HUES6 (cell line): Measurements from ENCODE around the gene AFF3.

ENCODE experiments used
- H3K27ac ChIP-seq: 2 replicates; pipeline ENCODE4 v1.7.0; 2013; ENCODE audit warnings: low read depth, mild to moderate bottlenecking, low read length, inconsistent platforms
- H3K27me3 ChIP-seq: 2 replicates; pipeline ENCODE4 v1.6.1; 2013; ENCODE audit warnings: low read length; ENCODE audit not compliant: control insufficient read depth, insufficient read depth
- H3K36me3 ChIP-seq: 2 replicates; pipeline ENCODE4 v1.6.1; 2013; ENCODE audit warnings: low read length; ENCODE audit not compliant: control insufficient read depth, insufficient read depth
- H3K4me1 ChIP-seq: 2 replicates; pipeline ENCODE4 v1.6.1; 2013; ENCODE audit warnings: low read length; ENCODE audit not compliant: control insufficient read depth, insufficient read depth
- H3K4me3 ChIP-seq: 2 replicates; pipeline ENCODE4 v1.5.1; 2013; ENCODE audit warnings: low read depth, low read length
- H3K9ac ChIP-seq: one replicate; pipeline ENCODE4 v1.6.1; 2013; ENCODE audit warnings: mild to moderate bottlenecking, low read length
- H3K9me3 ChIP-seq: 2 replicates; pipeline ENCODE4 v1.6.1; 2013; ENCODE audit warnings: low read depth, low read length; ENCODE audit not compliant: control insufficient read depth, insufficient read depth

Gene AFF3, protein sequence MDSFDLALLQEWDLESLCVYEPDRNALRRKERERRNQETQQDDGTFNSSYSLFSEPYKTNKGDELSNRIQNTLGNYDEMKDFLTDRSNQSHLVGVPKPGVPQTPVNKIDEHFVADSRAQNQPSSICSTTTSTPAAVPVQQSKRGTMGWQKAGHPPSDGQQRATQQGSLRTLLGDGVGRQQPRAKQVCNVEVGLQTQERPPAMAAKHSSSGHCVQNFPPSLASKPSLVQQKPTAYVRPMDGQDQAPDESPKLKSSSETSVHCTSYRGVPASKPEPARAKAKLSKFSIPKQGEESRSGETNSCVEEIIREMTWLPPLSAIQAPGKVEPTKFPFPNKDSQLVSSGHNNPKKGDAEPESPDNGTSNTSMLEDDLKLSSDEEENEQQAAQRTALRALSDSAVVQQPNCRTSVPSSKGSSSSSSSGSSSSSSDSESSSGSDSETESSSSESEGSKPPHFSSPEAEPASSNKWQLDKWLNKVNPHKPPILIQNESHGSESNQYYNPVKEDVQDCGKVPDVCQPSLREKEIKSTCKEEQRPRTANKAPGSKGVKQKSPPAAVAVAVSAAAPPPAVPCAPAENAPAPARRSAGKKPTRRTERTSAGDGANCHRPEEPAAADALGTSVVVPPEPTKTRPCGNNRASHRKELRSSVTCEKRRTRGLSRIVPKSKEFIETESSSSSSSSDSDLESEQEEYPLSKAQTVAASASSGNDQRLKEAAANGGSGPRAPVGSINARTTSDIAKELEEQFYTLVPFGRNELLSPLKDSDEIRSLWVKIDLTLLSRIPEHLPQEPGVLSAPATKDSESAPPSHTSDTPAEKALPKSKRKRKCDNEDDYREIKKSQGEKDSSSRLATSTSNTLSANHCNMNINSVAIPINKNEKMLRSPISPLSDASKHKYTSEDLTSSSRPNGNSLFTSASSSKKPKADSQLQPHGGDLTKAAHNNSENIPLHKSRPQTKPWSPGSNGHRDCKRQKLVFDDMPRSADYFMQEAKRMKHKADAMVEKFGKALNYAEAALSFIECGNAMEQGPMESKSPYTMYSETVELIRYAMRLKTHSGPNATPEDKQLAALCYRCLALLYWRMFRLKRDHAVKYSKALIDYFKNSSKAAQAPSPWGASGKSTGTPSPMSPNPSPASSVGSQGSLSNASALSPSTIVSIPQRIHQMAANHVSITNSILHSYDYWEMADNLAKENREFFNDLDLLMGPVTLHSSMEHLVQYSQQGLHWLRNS (N-terminal part only)

DNA sequence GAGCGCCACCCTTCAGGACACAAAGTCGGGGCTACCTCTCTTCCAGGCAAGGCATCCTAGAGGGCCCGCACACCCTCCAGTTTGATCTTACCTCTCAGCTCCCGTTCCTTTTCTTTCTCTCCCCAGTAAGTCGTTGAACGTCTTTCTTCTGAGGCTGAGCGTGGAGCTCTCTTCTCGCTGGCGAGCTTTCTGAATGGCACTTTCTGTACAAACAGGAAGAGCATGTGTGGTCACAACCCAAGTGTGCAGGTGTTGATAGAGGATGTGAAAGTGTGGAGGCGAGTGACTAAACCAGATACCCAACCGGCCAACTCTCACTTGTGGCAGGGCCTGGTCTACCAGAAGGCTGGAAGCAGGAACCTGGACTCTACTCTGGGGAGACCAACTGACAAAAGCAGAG lies at the start of gene AFF3:
TSS of gene AFF3 (minus strand) at position 198 of the 400 bp plus-strand sequence. CDS start 38,136 bp downstream, outside the sequence.
- H3K27me3 ChIP-seq, result peaks cover 21% of the 10 kb centered on the region; the same call in 1 of the 2 replicates
- no peak within 1 kb of the TSS for H3K4me3 ChIP-seq
- H3K9ac ChIP-seq, result no peak within 1 kb of the TSS
- no peaks in the 10 kb centered on the region for H3K4me1 ChIP-seq
- no peaks in the 10 kb centered on the region for H3K9me3 ChIP-seq
- H3K27ac ChIP-seq, result no peak within 1 kb of the TSS
- no peaks in the 10 kb centered on the region for H3K36me3 ChIP-seq

DNA sequence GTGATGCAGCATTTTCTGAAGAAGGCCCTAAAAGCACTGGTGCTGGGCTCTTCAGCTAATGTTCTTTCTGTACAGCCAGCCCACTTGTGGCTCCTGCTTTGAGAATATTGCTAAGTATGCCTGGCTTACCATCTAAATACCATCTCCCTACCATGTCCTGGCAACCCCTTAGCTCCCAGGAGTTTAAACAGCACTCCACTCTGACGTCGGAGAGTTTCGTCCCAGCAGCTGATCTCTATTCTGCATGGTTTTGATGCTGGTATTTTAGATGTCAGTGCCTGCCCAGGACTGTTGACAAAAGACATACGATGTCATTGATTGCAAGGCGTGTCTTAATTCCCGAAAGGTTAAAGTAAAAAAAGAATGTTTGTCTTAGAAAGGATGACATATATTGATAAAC lies 47.0 kb upstream of the AFF3 start:
- Histone ChIP-seq H3K36me3 (no peaks in the 10 kb centered on the region), H3K27ac (no peak overlapping the region), H3K4me1 (peaks cover 6% of the 10 kb centered on the region; the same call in 1 of the 2 replicates), H3K27me3 (peaks cover 22% of the 10 kb centered on the region), H3K9ac (no peak overlapping the region), H3K4me3 (no peak overlapping the region), H3K9me3 (peaks cover 8% of the 10 kb centered on the region; the same call in 1 of the 2 replicates)

DNA sequence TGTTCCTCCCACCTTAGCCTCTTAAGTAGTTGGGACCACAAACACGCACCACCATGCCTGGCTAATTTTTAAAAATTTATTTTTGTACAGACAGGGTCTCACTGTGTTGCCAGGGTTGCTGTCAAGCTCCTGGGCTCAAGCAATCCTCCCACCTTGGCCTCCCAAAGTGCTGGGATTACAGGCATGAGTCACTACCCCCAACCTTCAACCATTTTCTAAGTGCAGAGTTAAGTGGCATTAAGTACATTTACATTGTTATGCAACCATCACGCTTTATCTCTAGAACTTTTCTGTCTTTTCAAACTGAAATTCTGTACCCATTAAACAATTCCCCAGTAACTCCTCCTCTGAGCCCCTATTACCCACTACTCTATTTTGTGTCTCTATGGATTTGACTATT lies 45.9 kb upstream of the AFF3 start:
- Histone ChIP-seq H3K4me1 (peaks cover 9% of the 10 kb centered on the region), H3K27me3 (peaks cover 32% of the 10 kb centered on the region), H3K36me3 (no peaks in the 10 kb centered on the region), H3K9ac (no peak overlapping the region), H3K4me3 (no peak overlapping the region), H3K9me3 (peaks cover 8% of the 10 kb centered on the region; the same call in 1 of the 2 replicates), H3K27ac (no peak overlapping the region)

DNA sequence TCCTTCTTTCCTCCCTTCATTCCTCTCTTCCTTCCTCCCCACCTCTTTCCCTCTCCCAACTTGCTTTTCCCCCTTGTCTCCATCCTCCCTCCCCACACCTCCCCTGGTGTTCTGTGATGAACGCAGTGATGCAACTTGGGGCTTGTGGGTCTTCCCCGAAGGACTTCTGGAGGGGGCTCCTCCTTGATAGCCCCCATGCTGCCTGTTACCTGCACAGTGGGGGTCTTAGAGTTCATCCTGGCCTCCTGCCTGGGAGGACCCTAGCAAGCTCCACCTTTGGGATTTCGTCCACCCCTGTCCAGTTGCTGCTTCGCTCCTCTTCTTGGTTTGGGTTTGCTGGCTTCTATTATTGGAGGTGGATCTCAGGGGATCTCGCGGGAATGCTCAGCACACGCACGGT lies 43.7 kb upstream of the AFF3 start:
- Histone ChIP-seq H3K27me3 (peaks cover 47% of the 10 kb centered on the region), H3K9me3 (no peaks in the 10 kb centered on the region), H3K4me1 (peaks cover 26% of the 10 kb centered on the region), H3K36me3 (no peaks in the 10 kb centered on the region), H3K27ac (no peak overlapping the region), H3K9ac (no peak overlapping the region), H3K4me3 (no peak overlapping the region)

DNA sequence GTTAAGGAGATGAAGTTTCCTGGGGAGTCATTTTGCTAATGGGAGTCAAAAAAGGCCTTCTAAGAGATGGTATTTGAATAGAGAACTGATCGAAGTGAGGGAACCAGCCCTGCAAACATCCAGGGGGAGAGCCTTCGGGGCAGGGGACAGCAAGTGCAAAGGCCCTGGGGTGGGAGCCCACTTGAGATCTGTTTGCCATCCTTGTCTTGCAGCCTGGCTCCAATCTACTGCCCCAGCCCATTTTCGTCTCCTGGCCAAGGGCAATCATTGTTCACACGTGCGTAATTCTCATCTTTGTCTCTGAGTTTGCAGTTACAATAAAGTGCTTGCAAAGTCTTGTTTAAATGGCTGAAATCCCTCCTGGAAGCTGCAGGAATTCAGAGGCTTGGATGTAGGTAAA lies 43.1 kb upstream of the AFF3 start:
- Histone ChIP-seq H3K9me3 (no peaks in the 10 kb centered on the region), H3K27me3 (peaks cover 53% of the 10 kb centered on the region), H3K4me3 (no peak overlapping the region), H3K27ac (no peak overlapping the region), H3K36me3 (no peaks in the 10 kb centered on the region), H3K9ac (no peak overlapping the region), H3K4me1 (peaks cover 26% of the 10 kb centered on the region)

DNA sequence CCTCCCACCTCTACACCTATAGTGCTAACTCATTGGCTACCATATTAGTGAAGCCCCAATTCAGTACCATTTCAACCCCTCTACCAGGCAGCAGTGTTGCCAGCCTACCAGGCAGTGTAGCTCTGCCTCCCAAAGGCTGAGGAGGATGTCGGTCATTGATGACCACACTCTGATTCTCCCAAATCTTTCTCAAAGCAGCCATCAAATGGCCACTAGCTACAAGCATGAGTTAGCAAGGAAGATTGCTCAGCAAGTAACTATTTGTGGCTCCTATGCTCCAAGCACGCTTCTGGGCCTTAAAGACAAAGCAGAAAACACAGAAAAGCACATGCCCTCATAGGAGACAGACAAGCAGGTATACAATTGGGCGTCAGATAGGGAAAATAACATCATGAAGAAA lies 42.7 kb upstream of the AFF3 start:
- no peak overlapping the region for H3K9ac ChIP-seq
- H3K4me3 ChIP-seq, result no peak overlapping the region
- H3K4me1 ChIP-seq, result peaks cover 26% of the 10 kb centered on the region
- no peaks in the 10 kb centered on the region for H3K9me3 ChIP-seq
- no peaks in the 10 kb centered on the region for H3K36me3 ChIP-seq
- H3K27ac ChIP-seq, result no peak overlapping the region
- H3K27me3 ChIP-seq, result peaks cover 55% of the 10 kb centered on the region

DNA sequence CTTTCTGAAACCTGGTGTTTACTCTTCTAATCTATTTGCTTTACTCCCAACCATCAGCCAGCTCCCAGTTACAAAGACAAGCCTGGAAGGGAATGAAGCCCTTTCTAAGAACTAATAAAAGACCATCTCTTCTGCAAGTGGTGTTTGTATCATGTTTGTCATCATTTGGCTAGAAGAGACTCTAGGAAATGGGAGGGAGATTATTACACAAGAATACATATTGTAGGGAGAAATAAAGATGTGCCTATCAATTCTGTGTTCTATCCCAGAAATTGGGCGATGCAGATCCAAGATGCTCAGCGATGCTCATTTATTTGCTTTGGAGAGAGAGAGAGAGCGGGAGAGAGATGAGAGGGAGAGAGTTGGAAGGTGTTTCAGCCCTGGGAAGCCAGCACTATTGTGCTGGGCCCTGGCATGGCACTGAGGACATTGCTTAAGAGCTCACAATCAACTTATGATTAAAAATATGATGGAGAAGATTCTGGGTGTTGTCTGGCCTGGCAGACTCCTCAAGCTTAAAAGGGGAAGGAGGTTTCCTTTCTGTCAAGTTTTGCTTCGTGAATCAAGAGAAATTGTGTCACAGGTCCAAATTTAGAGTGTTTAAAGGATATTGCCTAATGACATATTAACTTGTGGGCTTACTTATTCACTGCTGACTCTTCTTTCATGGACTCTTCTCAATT lies 41.8 kb upstream of the AFF3 start:
- Histone ChIP-seq H3K27ac (no peak overlapping the region), H3K4me3 (no peak overlapping the region), H3K36me3 (no peaks in the 10 kb centered on the region), H3K27me3 (peaks cover 55% of the 10 kb centered on the region), H3K4me1 (peaks cover 26% of the 10 kb centered on the region), H3K9me3 (no peaks in the 10 kb centered on the region), H3K9ac (no peak overlapping the region)

DNA sequence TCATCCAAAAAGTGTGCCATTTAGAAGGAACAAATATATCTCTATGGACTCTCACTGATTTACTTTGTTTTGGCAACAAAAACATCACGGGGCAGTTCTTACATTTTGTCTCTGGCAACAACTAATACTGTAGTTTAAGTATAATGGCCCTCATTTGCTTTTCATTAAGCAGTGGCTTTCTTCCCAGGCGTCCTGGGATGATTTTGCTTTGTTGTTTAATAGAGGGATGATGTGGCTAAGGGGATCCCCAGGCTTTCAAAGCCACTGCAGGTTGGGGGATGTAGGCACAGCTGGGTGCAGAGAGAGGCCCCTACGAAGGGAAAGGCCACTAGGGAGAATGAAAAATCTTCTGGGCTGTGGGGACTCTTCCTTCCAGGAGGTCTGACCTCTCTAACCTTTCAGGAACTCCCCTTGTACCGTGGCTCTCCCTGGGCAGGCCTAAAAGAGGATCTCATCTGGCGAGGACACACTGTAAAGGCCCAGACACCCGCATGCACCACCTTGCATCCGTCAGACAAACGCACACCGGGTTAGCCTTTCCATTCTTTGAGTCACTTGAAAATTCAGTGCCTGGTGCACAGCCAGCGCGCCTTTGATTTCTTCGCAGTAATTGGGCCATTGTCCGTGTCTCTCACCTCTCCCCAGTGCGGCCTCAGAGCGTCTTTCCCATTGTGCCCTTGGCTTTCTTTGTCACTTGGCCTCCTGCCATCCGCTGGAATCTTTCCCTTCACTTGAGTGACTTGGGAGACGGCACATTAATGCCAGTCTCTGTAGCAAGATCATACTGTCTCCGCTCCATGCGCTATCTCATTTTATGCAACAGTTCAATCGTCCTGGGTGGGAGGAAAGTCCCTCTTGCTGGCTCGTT lies 40.3 kb upstream of the AFF3 start:
- Histone ChIP-seq H3K9ac (peak overlapping the region; percentile 29), H3K27me3 (peaks cover 55% of the 10 kb centered on the region), H3K4me3 (peak overlapping the region; percentile 27)

DNA sequence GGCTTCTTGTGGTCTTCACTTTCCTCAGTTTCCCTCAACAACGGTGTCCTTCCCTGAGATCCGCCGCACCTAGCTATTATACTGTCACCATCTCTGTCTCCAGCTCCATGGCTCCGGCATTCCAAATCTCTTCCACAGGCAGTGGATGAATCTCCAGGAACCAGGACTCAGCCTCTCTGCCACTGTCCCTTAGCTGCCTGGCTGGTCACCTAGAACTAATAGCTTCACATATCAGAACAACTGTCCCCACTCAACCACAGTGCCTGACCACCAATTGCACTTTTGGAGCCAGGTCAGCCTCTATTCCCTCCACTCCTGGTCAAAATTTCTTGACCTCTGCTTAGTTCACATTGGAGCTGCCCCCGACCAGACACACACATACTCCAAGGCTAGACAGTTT lies 38.1 kb upstream of the AFF3 start:
- H3K4me1 ChIP-seq, result peaks cover 20% of the 10 kb centered on the region
- peaks cover 44% of the 10 kb centered on the region for H3K27me3 ChIP-seq
- H3K36me3 ChIP-seq, result no peaks in the 10 kb centered on the region
- H3K9ac ChIP-seq, result no peak overlapping the region
- no peak overlapping the region for H3K27ac ChIP-seq
- H3K4me3 ChIP-seq, result no peak overlapping the region
- no peaks in the 10 kb centered on the region for H3K9me3 ChIP-seq

More for the DNA sequence above, 40.3 kb upstream of the AFF3 start:
- peaks cover 20% of the 10 kb centered on the region for H3K4me1 ChIP-seq
- H3K27ac ChIP-seq, result no peak overlapping the region
- no peaks in the 10 kb centered on the region for H3K36me3 ChIP-seq
- no peaks in the 10 kb centered on the region for H3K9me3 ChIP-seq
